Muscle of arm (tissue), 12 donors: ENCODE data around the gene RCBTB1. TPM values are rescaled to one million over a fixed set of nuclear protein-coding genes. Genes with fewer than 3 reads are reported as not detected.
"Not testable (repeated sequence)": the region's sequence is repeated elsewhere in the genome, so short reads cannot be mapped to it uniquely, and the experiment has no call there.

Experiments used
- DNase-seq: peaks from one replicate; pipeline ENCODE4 v3.0.0-alpha.2; 2013
- polyA plus RNA-seq, 12 donors: library from polyadenylated mRNA; unstranded; fragments of 120-200 nt; gene quantifications; one replicate each; pipeline ENCODE4 v1.2.1, GENCODE V29; 2013; ENCODE audit not compliant: insufficient read length in 12 of 12

The RCBTB1 gene
- polyA plus RNA-seq, 12 donors = 17.6 to 35.1 (median 23.0) TPM; not detected in 1

GRCh38 chr13:49608651-49609331, 23.4 kb upstream of the RCBTB1 start:
- DNase-seq = no peak

- no peak for DNase-seq
These were observed 22.4 kb upstream of the RCBTB1 start for GRCh38 chr13:49607761-49608160.

- peak; percentile 84 for DNase-seq
These were observed 21.6 kb upstream of the RCBTB1 start for GRCh38 chr13:49606747-49607648.

- DNase-seq = no peak
These were observed 19.2 kb upstream of the RCBTB1 start for GRCh38 chr13:49604570-49604969.

- not testable (repeated sequence) for DNase-seq
These were observed 17.3 kb upstream of the RCBTB1 start for GRCh38 chr13:49602615-49603014.

- DNase-seq = no peak
These were observed 16.6 kb upstream of the RCBTB1 start for GRCh38 chr13:49602005-49602404.

GRCh38 chr13:49597043-49597641, 11.8 kb upstream of the RCBTB1 start:
- DNase-seq = no peak

GRCh38 chr13:49596221-49596620, 10.9 kb upstream of the RCBTB1 start:
- no peak for DNase-seq

GRCh38 chr13:49594576-49594975, 9.2 kb upstream of the RCBTB1 start:
- DNase-seq = no peak

GRCh38 chr13:49593876-49594275, 8.5 kb upstream of the RCBTB1 start:
- not testable (repeated sequence) for DNase-seq

- DNase-seq = not testable (repeated sequence)
These were observed 5.4 kb upstream of the RCBTB1 start for GRCh38 chr13:49590714-49591113.

- no peak for DNase-seq
These were observed 2.0 kb upstream of the RCBTB1 start for GRCh38 chr13:49587311-49587847.

GRCh38 chr13:49586717-49587116, 1.4 kb upstream of the RCBTB1 start:
- DNase-seq = no peak

- peak; percentile 16 for DNase-seq
These were observed 581 bp downstream of the RCBTB1 start for GRCh38 chr13:49584771-49585182.

GRCh38 chr13:49580980-49581680, 4.2 kb downstream of the RCBTB1 start:
- no peak for DNase-seq

- DNase-seq = no peak
These were observed 5.9 kb downstream of the RCBTB1 start for GRCh38 chr13:49579501-49579900.

- DNase-seq = no peak
These were observed 13.8 kb downstream of the RCBTB1 start for GRCh38 chr13:49571299-49572240.

- no peak for DNase-seq
These were observed 15.2 kb downstream of the RCBTB1 start for GRCh38 chr13:49569993-49570689.

GRCh38 chr13:49567491-49567890, 17.9 kb downstream of the RCBTB1 start:
- DNase-seq = no peak

GRCh38 chr13:49566461-49566860, 18.9 kb downstream of the RCBTB1 start:
- no peak for DNase-seq
